Measurements from ENCODE around the gene TBX6.

TBX6 gene

DNA sequence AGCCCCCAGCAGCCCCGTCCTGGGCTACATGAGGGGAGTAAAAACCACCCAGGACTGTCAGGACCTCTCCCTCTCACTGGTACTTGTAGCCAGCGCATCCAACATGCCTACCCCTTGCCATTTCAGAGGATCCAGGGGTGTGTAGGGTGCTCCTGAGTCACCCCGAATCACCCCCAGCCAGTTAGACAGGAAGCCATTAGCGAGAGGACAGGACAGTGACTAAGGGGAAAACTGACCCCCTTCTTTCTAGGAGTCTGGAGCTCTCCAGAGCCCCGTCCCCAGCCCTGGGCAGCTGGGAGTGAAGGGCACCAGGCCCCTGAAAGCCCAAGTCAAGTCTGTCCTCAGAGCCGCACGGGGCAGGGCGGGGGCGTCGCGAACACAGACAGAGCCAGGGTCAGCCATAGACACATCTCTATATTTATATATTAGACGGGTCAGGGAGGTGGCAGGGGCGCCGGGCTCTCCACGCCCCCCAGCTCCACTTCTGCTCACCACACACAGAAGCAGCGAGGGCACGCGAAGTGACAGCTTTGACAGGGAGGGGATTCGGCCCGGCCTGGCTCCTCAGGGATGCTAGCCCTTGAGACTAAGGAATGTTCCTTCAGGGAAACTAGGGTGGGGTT lies 22.1 kb upstream of the TBX6 start:
- no peak for DNase-seq (ENCODE audit: low read depth)

DNA sequence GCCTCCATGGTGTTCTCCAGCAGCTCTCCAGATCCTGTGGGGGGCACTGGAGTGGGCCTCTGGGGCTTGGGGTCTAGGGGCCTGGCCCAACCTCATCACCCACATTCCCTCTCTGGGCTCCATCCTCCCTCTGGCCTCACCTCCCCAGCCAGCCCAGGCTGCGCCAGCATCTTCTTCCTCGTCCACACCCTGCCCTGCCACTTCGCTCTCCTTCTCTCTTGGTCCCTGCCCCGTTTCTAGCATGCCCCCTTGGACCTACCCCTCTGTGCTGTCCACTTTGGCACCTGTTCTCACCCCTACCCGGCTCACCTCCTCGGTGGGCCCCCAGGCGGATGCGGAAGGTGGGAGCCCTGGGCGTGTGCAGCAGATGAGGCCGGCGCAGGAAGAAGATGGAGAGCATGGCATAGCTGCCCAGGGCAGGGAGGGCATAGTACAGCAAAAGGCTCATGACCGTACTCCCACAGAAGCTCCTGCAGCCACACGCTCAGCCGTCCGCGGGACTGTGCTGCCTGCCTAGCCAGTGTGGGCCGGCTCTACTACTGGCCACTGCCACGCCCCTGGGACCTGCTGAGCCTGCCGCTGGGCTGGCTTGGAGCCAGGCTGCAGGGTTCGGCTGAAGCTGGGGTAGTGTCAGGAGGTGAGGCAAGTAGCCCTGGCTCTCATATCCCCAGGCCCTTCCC lies 21.4 kb upstream of the TBX6 start, which contains the start of gene GDPD3:
TSS of gene GDPD3 (minus strand) at position 507 of the 680 bp plus-strand sequence. CDS start at position 448, 59 bp downstream.
- no peak for DNase-seq (ENCODE audit: low read depth)

DNA sequence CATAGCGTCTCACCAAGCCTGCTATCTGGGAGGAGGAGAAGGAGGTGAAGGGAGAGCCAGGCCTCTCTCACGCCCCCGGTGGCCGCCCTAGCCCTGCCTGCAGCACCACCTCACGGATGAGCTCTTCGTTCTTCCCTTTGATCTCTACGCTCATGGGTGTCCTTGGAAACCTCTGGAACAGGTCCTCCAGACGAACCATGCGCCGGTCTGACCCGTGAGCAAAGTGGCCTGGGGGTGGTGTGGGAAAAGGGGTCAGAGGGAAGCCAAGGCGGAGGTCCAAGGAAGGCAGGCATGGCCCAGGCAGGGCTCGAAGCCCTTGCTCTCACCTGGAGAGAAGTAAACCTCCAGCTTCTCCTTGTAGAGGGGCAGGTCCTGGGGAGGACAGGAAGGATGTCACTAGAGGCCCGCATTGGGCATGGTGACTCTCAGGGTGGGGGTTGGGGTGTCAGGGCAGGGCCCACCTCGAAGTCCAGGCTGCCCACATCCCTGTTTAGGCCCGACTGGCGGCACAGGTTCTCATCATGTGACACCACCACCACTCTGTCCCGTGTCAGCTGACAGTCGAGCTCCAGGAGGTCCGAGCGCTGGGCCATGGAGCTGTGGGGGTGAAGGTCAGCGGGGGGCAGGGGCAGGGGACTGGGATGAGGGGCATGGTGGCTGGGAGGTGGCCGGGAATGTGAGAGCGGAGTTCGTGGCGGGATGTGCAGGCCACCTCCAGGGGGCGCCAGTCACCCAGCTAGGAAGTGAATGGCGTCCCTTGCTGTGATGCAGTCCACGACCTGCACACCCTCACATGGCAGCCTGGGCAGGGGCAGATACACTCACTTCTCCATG lies 20.7 kb upstream of the TBX6 start:
- DNase-seq (ENCODE audit: low read depth) = peak; percentile 27

DNA sequence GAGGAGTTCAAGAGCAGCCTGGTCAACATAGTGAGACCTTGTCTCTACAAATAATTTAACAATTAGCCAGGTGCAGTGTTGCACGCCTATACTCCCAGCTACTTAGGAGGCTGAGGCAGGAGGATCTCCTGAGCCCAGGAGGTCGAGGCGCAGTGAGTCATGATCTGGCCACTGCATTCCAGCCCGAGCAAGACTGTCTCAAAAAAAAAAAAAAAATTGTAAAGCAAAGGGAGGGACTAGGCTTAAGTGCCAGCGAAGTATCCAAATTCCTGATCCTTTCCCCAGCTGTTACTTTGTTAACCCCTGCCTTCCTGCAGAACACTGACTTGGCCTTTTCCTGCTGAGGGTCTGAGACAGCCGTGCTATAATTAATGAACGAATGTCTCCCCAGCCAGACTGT lies 18.9 kb upstream of the TBX6 start:
- DNase-seq (ENCODE audit: low read depth) = no peak

DNA sequence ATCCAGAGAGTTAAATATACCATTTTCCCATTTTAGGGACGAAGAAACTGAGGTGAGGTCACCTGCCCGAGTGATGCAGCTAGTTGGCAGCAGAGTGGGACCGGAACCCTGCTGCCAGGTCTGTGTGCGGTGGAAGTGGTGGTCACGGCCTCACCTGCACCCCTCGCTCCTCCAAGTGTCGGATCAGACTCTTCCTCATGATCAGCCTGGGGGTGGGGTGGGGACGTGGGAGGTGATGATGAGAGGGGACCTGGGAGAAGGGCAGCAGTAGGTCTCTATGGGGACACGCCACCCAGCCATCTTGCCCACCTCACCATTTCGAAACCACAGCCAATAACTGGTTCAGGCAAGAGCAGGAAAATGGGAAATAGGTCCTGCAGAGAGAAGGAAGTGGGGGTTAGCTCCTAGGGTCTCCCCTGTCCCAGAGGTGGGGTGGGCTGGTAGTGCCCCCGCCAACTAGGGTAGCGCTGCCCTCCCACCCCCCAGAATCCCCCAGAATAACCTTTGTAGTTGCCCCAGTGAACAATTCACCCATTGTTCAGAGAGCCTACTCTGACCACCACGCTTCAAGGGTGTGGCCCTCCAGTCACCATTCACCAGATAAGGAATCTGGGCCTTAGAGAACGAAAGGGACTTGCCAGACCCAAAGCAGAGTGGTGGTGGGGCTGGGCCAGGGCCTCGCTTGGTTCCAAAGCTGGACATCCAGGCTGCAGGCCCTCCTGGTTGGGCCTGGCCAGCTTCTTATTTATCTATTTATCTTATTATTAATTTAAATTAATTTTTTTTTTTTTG lies 16.5 kb upstream of the TBX6 start:
- DNase-seq (ENCODE audit: low read depth) = no peak

DNA sequence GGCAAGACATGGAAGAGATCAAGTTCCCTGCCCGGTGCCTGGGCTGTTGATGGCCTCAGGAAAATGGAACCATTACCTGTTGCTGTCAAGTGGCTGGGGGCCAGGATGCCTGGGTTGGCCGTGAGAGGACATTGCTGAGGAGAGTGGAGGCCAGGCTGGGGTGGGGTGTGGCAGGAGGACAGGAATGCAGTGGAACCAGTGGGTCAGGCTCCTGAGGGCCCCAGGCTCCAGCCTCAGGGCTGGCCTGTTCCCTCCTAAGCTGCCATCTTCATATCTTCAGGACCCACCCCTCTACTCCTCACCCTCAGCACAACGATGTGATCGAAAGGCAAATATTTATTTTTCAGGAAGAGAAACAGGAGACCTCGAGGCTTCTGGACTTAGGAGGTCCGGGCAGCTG lies 12.8 kb upstream of the TBX6 start:
- no peak for DNase-seq (ENCODE audit: low read depth)

DNA sequence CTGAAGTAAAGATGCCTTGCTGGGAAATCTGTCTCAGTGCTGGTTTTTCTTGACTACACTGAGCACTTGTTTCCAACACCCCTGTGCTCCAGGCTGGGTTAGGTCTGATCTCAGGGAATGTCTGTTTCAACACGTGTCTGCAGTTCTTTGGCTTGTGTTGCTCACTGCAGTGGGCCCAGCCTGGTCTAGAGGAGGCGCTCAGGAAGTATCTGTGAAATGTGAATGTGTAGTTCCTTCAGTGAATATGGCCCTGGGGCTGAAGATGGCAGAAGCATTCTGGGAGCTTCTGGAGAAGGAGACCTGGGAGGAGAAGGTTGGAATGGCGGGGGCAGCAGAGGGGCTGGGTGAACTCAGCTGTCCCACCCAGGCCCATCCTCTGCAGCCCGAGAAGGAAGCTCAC lies 12.4 kb upstream of the TBX6 start:
- no peak for DNase-seq (ENCODE audit: low read depth)

DNA sequence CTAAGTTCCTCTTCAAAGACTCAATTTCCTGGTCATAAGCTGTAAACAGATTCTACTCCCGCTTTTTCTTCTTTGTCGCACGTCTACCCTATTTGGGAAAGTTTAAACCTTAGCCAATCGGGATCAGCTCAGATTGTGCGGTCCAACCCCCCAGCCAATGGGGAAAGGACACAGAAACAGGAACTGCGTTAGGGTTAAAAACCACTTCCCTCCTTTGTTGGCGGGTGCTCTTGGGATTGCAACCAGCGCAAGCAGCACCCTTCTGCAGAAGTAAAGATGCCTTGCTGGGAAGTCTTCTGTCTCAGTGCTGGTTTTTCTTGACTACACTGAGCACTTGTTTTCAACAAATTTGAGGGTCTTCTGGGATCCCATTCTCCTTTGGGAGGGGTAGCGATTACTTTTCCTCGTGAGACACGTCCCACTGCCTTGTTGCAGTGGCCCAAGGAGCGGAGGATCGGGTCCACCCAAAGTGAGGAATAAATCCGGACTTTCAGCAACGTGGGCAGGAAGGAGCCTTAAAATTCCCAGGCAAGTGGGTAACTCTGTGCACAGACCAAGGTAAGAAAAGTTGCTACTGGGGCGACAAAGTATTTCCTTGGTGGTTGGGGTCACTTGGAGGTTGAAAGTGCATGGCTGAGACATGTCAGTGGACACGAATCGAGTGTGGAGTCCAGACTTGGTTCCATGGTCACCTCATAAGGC lies 5.3 kb upstream of the TBX6 start:
- no peak for DNase-seq (ENCODE audit: low read depth)

DNA sequence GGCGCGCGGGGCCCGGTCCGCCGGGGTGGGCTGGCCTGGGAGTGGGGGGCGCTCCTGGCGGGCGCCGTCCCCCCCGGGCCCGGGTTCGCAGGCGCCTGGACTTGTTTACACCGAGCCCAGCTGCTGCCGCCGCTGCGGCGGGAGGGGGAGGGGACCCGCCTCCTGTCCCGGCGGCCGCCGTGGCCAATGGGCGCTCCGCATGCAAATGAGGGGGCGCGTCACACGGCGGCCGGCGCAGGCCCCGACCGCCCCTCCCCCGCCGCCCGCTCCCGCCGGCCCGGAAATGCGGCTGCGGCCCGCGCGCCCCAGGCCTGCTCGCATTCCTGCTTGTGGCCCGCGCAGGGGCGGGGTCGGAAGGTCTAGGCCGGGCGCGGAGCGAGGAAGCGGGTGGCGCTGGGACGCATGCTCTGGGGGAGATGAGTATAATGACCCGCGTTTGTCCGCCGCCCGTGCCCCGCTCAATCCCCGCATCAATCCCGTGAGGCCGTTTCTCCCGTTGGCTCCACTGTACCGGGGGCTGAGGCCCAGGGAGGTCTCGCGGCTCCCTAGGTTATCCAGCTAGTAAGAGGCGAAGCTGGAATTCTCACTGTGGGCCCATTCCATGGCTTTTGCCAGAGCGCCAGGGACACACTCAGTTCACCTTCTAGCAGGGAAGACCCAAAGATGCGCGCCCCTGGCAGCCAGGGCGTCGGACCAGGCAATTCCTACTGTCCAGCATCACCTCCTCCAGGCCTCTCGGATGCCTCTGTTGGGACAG lies 4.6 kb upstream of the TBX6 start, which contains the start of gene YPEL3:
TSS of gene YPEL3 (minus strand) at position 109 of the 757 bp plus-strand sequence. CDS start 731 bp downstream, outside the sequence.
- peak; percentile 84 for DNase-seq (ENCODE audit: low read depth)

DNA sequence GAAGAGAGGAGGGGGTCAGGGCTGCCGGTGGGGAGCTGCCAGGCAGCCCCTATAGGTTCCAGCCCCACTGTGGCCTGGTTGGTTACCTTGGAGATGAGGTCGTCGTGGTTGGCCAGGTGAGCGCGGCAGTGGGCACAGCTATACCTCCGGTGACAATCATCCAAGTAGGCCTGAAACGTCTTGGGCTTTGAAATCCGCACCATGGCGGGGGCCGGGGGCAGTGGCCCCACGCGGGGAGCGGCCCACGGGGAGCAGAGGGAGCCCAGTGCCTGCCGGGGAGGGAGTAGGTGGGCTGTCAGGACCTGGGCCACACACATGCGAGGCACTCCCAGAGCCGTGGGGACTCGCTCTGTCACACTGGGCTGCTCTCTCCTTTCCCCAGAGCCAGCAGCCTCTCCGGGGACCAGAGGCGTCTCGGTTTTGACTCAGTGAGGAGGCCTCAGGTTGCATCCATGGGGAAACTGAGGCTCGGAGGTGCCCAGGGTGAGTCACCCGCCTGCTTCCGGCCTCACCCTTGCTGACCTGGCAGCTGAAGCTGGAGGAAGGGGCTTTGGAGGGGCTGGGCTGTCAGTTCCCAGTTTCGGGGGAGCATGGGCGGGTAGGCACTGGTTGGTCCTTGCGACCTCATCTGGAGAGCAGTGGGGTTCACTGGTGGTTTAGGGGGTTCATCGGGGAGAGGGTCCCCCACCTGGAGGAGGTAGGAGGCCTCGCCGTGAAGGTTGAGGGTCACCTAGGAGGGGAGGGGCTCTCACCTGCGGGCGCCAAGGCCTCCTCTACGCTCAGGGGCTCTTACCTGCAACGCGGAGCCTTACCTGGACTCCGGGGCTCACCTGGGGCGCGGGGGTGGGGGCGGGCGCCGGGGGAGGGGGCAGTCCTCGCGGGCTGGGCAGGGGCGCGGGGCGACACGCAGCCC lies 3.7 kb upstream of the TBX6 start:
- no peak for DNase-seq (ENCODE audit: low read depth)

DNA sequence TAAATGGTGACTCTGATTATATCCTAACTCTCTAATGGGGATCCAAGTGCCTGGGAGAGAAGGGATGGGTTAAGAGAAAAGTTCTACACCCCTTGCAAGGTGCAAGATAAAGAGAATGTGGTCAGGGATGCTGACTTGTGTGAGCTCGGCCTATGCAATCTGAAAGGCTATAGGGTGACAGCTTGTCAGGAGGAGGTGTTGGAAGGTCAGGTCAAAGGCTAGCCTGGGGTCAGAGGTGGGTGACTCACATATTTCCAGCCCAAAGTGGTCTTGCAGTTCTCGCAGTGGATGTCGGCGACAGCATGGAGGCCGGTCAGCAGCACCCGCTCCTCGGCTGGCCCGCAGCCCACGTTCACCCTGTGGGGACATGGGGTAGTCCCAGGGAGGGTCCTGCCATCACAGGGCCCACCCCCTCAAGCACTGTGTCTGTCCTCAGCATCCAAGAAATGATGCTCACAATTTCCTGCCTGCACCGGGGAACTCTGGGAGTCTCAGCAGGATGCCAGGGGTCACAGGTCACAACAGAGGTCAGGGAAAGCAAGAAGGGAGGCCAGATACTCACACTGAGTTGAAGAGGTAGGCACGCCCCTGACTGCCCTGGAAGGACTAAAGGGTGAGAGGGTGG lies 2.9 kb upstream of the TBX6 start:
- DNase-seq (ENCODE audit: low read depth) = no peak

DNA sequence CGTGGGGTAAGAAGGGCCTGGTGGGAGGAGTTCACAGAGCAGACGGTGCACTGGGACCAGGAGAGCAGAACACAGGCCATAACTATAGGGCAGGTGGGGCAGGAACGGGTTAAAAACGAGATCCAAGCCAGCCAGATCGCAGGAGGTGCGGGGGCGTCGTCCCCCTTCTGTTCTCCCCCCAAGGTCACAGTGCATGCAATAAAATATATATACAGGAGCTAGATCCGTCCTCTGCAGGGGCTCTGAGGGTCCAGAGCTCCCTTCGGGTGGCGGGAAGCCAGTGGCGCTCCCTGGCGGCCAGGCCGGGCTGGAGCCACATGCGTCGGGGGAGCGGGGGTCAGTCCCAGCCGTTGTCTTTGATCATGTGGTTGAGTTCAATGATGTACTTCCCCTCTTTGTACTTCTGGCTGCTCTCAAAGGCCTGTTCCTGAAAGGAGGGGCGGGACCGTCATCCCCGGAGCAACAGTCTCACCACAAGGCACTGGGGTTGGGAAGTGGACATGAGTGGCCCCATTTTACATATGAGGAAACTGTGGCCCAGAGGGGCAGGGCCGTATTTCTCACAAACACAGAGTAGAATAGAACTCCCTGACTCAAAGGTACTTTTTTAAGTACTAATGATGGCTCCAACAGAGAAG lies 768 bp upstream of the TBX6 start:
- peak; percentile 45 for DNase-seq (ENCODE audit: low read depth)

DNA sequence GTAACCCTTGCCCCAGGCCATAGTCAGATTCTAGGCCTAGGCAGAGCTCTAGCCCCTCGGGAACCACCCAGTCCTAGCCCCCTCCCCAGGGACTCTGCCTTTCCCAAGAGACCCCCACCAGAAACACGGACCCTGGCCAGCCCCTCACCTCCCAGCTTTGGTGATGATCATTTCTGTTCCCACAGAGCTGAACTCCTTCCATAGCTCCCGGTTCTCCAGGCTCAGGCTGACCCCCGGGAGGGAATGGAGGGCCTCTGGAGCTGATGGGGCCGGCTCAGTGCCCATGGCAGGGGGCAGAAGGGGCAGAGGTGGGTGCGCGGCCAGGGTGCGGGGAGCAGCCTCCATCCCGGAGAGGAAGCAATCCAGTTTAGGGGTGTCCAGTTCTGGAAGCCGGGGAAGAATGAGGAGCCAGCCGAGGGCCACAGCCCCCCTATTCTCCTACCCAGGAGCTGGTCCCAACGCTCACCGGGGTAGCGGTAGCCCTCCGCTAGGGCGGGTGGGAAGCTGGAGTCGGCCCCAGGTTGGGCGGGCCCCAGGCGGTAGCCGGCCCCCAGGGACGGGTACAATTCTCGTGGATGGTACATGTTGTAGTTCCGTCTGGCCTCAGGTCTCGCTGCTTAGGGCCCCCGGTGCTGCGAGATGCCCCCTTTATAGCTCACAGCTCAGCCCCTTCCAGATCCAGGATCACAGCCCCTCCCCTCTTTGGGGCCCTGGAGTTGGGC lies 953 bp downstream of the TBX6 start:
- no peak for DNase-seq (ENCODE audit: low read depth)

DNA sequence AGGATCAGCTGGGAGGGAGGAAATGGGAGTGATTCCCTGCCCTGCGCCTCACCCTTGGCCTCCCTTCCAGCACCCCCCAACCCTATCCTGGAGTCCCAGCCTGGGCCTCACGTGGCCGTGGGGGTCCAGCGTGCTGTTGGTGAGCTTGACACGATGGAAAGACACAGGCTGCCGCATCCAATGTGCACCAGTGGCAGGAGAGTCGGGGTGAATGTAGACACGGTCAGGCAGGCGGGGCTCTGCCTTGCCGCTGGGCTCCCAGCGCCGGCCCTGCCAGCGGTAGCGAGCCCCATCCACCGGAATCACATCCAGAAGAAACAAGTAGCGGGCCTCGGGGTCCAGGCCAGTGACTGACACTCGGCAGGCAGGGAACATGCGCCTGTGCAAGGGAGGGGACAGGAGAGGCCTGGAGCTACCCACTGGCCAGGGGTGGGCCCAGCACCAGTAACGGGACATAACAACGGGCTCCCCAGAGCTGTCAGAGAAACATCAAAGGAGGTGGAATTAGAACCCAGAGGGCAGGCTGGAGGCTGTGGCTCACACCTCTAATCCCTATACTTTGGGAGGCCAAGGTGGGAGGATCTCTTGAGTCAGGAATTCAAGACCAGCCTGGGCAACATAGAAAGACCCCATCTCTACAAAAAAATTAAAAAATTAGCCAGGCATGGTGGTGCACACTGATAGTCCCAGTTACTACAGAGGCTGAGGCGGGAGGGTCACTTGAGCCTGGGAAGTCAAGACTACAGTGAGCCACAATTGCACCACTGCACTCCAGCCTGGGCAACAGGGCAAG lies 2.7 kb downstream of the TBX6 start:
- DNase-seq (ENCODE audit: low read depth) = no peak

DNA sequence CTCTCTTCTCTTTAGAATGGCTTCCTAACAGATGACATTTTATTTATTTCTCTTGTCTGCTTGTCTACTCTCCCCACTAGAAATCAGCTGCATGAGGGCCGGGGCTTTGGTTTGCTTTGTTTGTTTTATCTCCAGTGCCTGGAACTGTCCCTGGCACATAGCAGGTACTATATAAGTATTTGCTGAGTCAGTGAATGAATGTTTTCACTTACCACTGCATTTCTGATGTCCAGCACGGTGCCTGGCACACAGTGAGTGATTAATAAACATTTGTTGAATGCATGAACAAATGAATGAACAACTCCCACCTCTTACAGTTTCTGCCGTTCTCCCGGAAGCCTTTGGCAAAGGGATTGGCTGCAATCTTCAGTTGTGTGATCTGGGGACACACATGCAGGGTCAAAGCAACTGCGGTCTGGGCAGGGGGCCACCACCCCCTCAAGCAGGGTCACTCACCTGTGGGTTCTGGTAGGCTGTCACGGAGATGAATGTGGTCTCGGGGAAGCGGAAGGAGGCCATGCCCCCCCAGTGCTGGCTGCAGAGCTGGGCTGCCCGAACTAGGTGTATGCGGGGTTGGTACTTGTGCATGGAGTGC lies 3.4 kb downstream of the TBX6 start:
- DNase-seq (ENCODE audit: low read depth) = no peak

DNA sequence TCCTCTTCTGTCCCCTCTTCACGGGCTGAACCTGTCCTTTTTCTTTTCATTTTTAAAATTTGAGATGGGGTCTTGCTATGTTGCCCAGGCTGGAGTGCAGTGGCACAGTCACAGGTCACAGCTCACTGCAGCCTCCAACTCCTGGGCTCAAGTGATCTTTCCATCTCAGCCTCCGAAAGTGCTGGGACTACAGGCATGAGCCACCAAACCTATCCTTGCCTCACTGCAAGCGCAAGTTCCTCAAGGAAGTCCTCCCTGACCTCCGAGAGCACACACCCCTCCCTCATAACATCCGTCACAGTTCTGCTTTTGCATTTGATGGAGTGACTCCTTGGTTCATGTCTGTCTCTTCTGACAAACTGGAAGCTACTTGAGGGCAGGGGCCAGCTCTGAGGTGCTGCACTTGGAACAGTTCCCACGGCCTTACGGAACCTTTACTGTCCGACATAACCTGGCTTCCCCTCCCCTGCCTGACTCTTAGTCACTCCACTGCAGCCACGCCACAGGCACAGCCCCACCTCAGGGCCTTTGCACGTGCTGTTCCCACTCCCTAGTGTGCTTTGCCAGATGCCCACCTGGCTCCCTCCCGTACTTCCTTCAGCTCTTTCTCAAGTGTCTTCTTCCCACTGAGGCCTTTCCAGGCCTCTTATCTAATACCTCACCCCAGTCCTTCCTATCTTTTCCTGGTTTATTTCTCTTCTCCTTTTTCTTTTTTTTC lies 4.4 kb downstream of the TBX6 start:
- no peak for DNase-seq (ENCODE audit: low read depth)

All from activated gamma-delta T cell treated with anti-CD3 and anti-CD28 coated beads, Interleukin-2, amount 50 U/mL, for 16 hours (primary cell).